MCF 10A (cell line): ENCODE results near the gene SPATA1. TPM values are rescaled to one million over a fixed set of nuclear protein-coding genes. Genes with fewer than 3 reads are reported as not detected.
A peak's percentile ranks its signal among the peaks of the same experiment; 100 is the strongest.

Experiments used
- BruUV-seq: library from RNA; stranded (reverse); fragments of 400-500 nt; replicated peaks from 2 replicates; lab custom pipeline; 2021; lab: Mats Ljungman, UMichigan
- CTCF ChIA-PET: fragments of 300-600 bp; sonication (Branson Sonifier 250); formaldehyde crosslinking; extraction: SDS; loops from one replicate; lab custom pipeline; 2021; ENCODE audit warnings: antibody characterized with exemption, inconsistent platforms; lab: Yijun Ruan, JAX
- POLR2A ChIA-PET: fragments of 300-600, 350-650 bp; sonication (Branson Sonifier 250); formaldehyde crosslinking; extraction: SDS; loops from one replicate; lab custom pipeline; 2020; ENCODE audit warnings: antibody characterized with exemption, inconsistent platforms; lab: Yijun Ruan, JAX
- DNase-seq: peaks from one replicate; pipeline ENCODE4 v3.0.0-alpha.2; 2018; ENCODE audit not compliant: unreplicated experiment
- H3K27ac Mint-ChIP-seq: one replicate; pipeline ENCODE4 v1.8.0; 2022; ENCODE audit warnings: mild to moderate bottlenecking, low read depth, mixed read lengths; ENCODE audit not compliant: unreplicated experiment
- H3K27me3 Mint-ChIP-seq: one replicate; pipeline ENCODE4 v1.8.0; 2022; ENCODE audit warnings: mixed read lengths; ENCODE audit not compliant: insufficient read depth, unreplicated experiment
- H3K36me3 Mint-ChIP-seq: one replicate; pipeline ENCODE4 v1.8.0; 2022; ENCODE audit warnings: mild to moderate bottlenecking, moderate library complexity, mixed read lengths; ENCODE audit not compliant: insufficient read depth, unreplicated experiment
- H3K4me1 Mint-ChIP-seq: one replicate; pipeline ENCODE4 v1.8.0; 2022; ENCODE audit warnings: mixed read lengths; ENCODE audit not compliant: insufficient read depth, unreplicated experiment
- H3K4me3 Mint-ChIP-seq: one replicate; pipeline ENCODE4 v1.8.0; 2022; ENCODE audit warnings: mild to moderate bottlenecking, moderate library complexity, mixed read lengths; ENCODE audit not compliant: unreplicated experiment
- H3K9me3 Mint-ChIP-seq: one replicate; pipeline ENCODE4 v1.8.0; 2022; ENCODE audit warnings: mixed read lengths; ENCODE audit not compliant: unreplicated experiment
- CTCF ChIP-seq: fragments of 200-600 bp; IDR thresholded peaks from one replicate; pipeline ENCODE4 v1.8.0; 2022; ENCODE audit warnings: antibody characterized with exemption, mild to moderate bottlenecking; ENCODE audit not compliant: unreplicated experiment
- intact Hi-C: fragments of 100-400 bp; cut with micrococcal nuclease; formaldehyde crosslinking; loops from 2 replicates; pipeline ENCODE4 v1.14.1; 2022
- total RNA-seq: library from RNA; stranded (reverse); gene quantifications from 2 replicates; pipeline ENCODE4 v1.2.3, GENCODE V29; 2022

Gene SPATA1
- total RNA-seq, 1 experiment from 2014 or later: 1.0 TPM

GRCh38 chr1:84538599-84538998, 32.4 kb downstream of the SPATA1 start:
- POLR2A ChIA-PET: no interaction called here
- no peaks in the 10 kb centered on the region for H3K9me3 Mint-ChIP-seq
- H3K27me3 Mint-ChIP-seq: no peaks in the 10 kb centered on the region
- peaks cover 8% of the 10 kb centered on the region for H3K4me1 Mint-ChIP-seq
- H3K36me3 Mint-ChIP-seq: peaks cover 18% of the 10 kb centered on the region
- no peak for DNase-seq
- no peak overlapping the region for H3K4me3 Mint-ChIP-seq
- CTCF ChIA-PET: no interaction called here
- no TSS peak for BruUV-seq
- intact Hi-C loops: no loop called here
- no peak overlapping the region for H3K27ac Mint-ChIP-seq
- TF ChIP-seq CTCF: no peak

- DNase-seq: no peak
- intact Hi-C loops: no loop called here
- H3K27me3 Mint-ChIP-seq: no peaks in the 10 kb centered on the region
- H3K27ac Mint-ChIP-seq: no peak overlapping the region
- no peaks in the 10 kb centered on the region for H3K9me3 Mint-ChIP-seq
- BruUV-seq: no TSS peak
- no peak overlapping the region for H3K4me3 Mint-ChIP-seq
- ChIA-PET POLR2A (interaction anchor here (1.6 kb wide), 1 partner anchor 34 kb away, joined by 10 read pairs; the partner anchor contains the start of genes GNG5 and SPATA1), CTCF (interaction anchor here (0.7 to 1.2 kb wide), 2 partner anchors 34 to 389 kb away, joined by 3 read pairs; partner anchors contain the start of gene SPATA1)
- peaks cover 18% of the 10 kb centered on the region for H3K36me3 Mint-ChIP-seq
- TF ChIP-seq CTCF: no peak
- peaks cover 13% of the 10 kb centered on the region for H3K4me1 Mint-ChIP-seq
These were observed 33.8 kb downstream of the SPATA1 start for GRCh38 chr1:84539972-84540371.

- no peak overlapping the region for H3K4me3 Mint-ChIP-seq
- BruUV-seq: no TSS peak
- intact Hi-C loops: no loop called here
- POLR2A ChIA-PET: interaction anchor here (1.6 kb wide), 1 partner anchor 35 kb away, joined by 10 read pairs; the partner anchor contains the start of genes GNG5 and SPATA1
- H3K27me3 Mint-ChIP-seq: no peaks in the 10 kb centered on the region
- no peak overlapping the region for H3K27ac Mint-ChIP-seq
- CTCF ChIA-PET: interaction anchor here (0.7 to 1.2 kb wide), 2 partner anchors 35 to 390 kb away, joined by 3 read pairs; partner anchors contain the start of gene SPATA1
- no peaks in the 10 kb centered on the region for H3K9me3 Mint-ChIP-seq
- H3K4me1 Mint-ChIP-seq: peaks cover 13% of the 10 kb centered on the region
- H3K36me3 Mint-ChIP-seq: peaks cover 18% of the 10 kb centered on the region
- no peak for TF ChIP-seq CTCF
- no peak for DNase-seq
These were observed 34.6 kb downstream of the SPATA1 start for GRCh38 chr1:84540759-84541158.

GRCh38 chr1:84541679-84542078, 35.5 kb downstream of the SPATA1 start:
- H3K9me3 Mint-ChIP-seq: no peaks in the 10 kb centered on the region
- no peak overlapping the region for H3K4me3 Mint-ChIP-seq
- BruUV-seq: no TSS peak
- ChIA-PET POLR2A (no interaction called here), CTCF (interaction anchor here (0.5 to 0.8 kb wide), 2 partner anchors 198 to 580 kb away, joined by 3 read pairs; no protein-coding TSS in a partner anchor)
- H3K4me1 Mint-ChIP-seq: peaks cover 13% of the 10 kb centered on the region
- no peak overlapping the region for H3K27ac Mint-ChIP-seq
- no peaks in the 10 kb centered on the region for H3K27me3 Mint-ChIP-seq
- intact Hi-C loops: no loop called here
- no peak for DNase-seq
- peaks cover 18% of the 10 kb centered on the region for H3K36me3 Mint-ChIP-seq
- TF ChIP-seq CTCF: peak; percentile 21
